ENCODE results near the gene YWHAQ.

- no peak for TF ChIP-seq CTCF (IDR thresholded peaks at IDR 0.05)
- no peak for TF ChIP-seq POLR2A (IDR thresholded peaks at IDR 0.05)
- no peak for TF ChIP-seq POLR2AphosphoS5 (IDR thresholded peaks at IDR 0.05)
Measured at GRCh38 chr2:9641641-9642040, 10.8 kb upstream of the YWHAQ start.
